ENCODE measurements around the gene PAXX.

GRCh38 chr9:136972743-136973142, 19.5 kb upstream of the PAXX start:
- TF ChIP-seq CTCF (IDR thresholded peaks at IDR 0.05) (no peak), POLR2AphosphoS5 (IDR thresholded peaks at IDR 0.05) (no peak), POLR2A (IDR thresholded peaks at IDR 0.05) (no peak)

Measured in transverse colon (tissue), 4 donors.